Measurements from ENCODE around the gene VAPB.

DNA sequence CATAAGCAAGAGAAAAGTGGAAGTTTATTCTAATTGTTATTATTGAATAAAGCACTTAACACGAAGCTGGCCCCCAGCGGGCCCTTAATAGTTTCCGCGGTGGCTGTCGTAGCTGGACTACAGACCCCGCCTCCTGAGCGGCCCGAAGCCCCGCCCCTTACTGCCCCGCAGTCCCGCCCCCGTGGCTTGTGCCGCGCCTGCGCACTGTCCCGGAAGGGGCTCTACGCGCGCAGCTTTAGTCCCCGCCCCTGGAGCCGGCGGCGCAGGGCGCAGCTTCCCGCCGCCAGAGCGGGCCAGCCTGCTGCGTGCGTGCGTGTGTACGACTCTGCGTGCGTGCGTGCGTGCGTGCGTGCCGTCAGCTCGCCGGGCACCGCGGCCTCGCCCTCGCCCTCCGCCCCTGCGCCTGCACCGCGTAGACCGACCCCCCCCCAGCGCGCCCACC is at the start of gene VAPB:
- TF ChIP-seq ARNTL (CRISPR knock-in tag; IDR thresholded peaks at IDR 0.05; ENCODE audit: borderline replicate concordance, low read depth), result no peak
- TF ChIP-seq ISL1 (CRISPR knock-in tag; IDR thresholded peaks at IDR 0.05), result no peak
- TF ChIP-seq ZFP3 (CRISPR knock-in tag; IDR thresholded peaks at IDR 0.05), result no peak
